ENCODE data around the gene PIGN. TPM values are rescaled to one million over a fixed set of nuclear protein-coding genes. Genes with fewer than 3 reads are reported as not detected.

PIGN gene
- total and polyA plus RNA-seq, 2 of the 8 experiments (the other 6 are each of a cell fraction or from before 2014, with no cell fraction given) = 20.9 to 26.3 TPM

- no peaks in the 10 kb centered on the region for H3K4me1 ChIP-seq (replicated peaks in 1 of 4; ENCODE audit: control insufficient read depth in 3 of 4, insufficient read depth in 4 of 4, low read length in 3 of 4)
- H3K4ac ChIP-seq (replicated peaks; ENCODE audit: insufficient read length, low read depth, low read length) = no peak overlapping the region
- no peaks in the 10 kb centered on the region for H3K27me3 ChIP-seq (replicated peaks in 1 of 4; ENCODE audit: control insufficient read depth in 3 of 4, extremely low read depth in 1 of 4, insufficient read depth in 3 of 4, low read length in 3 of 4)
- H4K5ac ChIP-seq (ENCODE audit: insufficient read length, low read depth, low read length) = no peak overlapping the region
- no peak overlapping the region for H4K91ac ChIP-seq (replicated peaks; ENCODE audit: insufficient read length, low read length)
- no peaks in the 10 kb centered on the region for H3K79me2 ChIP-seq (ENCODE audit: control insufficient read depth in 1 of 2, insufficient read depth in 2 of 2, low read length in 2 of 2)
- DNase-seq (ENCODE audit: low read depth in 1 of 2, low spot score in 2 of 2) = no peak
- H3K4me2 ChIP-seq (ENCODE audit: insufficient read depth in 1 of 2, low read depth in 2 of 2, low read length in 2 of 2) = no peak overlapping the region
- peaks cover 3 to 7% of the 10 kb centered on the region in 2 experiments; a peak in 2 of 4 replicates for H3K9me3 ChIP-seq (ENCODE audit: insufficient read depth in 2 of 2, low read depth in 1 of 2, low read length in 1 of 2)
- no peaks in the 10 kb centered on the region for H4K20me1 ChIP-seq (replicated peaks in 1 of 2; ENCODE audit: control insufficient read depth in 1 of 2, insufficient read depth in 2 of 2, low read length in 2 of 2)
- no peak overlapping the region for H2BK20ac ChIP-seq (ENCODE audit: low read length)
- H4K8ac ChIP-seq (ENCODE audit: extremely low read depth, insufficient read depth, low read length) = no peak overlapping the region
- H2BK15ac ChIP-seq (ENCODE audit: low read length) = no peak overlapping the region
- no peak overlapping the region for H3K9ac ChIP-seq (replicated peaks in 1 of 4; ENCODE audit: extremely low read depth in 1 of 4, low read depth in 3 of 4, low read length in 3 of 4)
- ChIA-PET POLR2A (ENCODE audit: partially characterized antibody) (no interaction called here), CTCF (ENCODE audit: partially characterized antibody) (no interaction called here)
- no peak overlapping the region for H3K27ac ChIP-seq (ENCODE audit: low read depth, low read length)
- no peak overlapping the region for H2BK120ac ChIP-seq (replicated peaks; ENCODE audit: low read depth, low read length)
- H2AFZ ChIP-seq (ENCODE audit: low read length) = no peak overlapping the region
- 84% methylated on average over 1 of the region's 1 CpG; no CpG with 5 or more reads in 1 of the 2 experiments for WGBS, 2 experiments (ENCODE audit: extremely low coverage in 1 of 2, insufficient coverage in 1 of 2, insufficient read length in 1 of 2, insufficient replicate concordance in 2 of 2, low coverage in 1 of 2, low lambda C conversion rate in 2 of 2, missing lambda C conversion rate in 1 of 2)
- no peaks in the 10 kb centered on the region for H3K79me1 ChIP-seq (ENCODE audit: low read depth, low read length)
- no peak overlapping the region for H2AK5ac ChIP-seq (ENCODE audit: low read depth, low read length)
- peaks cover 0 to 24% (median 5%) of the 10 kb centered on the region in 4 experiments; a peak in 4 of 8 replicates for H3K36me3 ChIP-seq (ENCODE audit: control insufficient read depth in 2 of 4, insufficient read depth in 4 of 4, low read length in 3 of 4)
- no peak for FAIRE-seq
- H3K18ac ChIP-seq (ENCODE audit: extremely low read depth, low read length) = no peak overlapping the region
- H2BK12ac ChIP-seq (ENCODE audit: low read depth, low read length) = no peak overlapping the region
- H3K23ac ChIP-seq (ENCODE audit: insufficient read length) = no peak overlapping the region
- no peak overlapping the region for H3K56ac ChIP-seq (replicated peaks; ENCODE audit: insufficient read length, low read depth, low read length)
- no peak overlapping the region for H3K14ac ChIP-seq (ENCODE audit: insufficient read length)
- no peak overlapping the region for H3K4me3 ChIP-seq (ENCODE audit: extremely low read depth in 1 of 4, insufficient read depth in 2 of 4, low read depth in 3 of 4, low read length in 4 of 4)
- H2BK5ac ChIP-seq (ENCODE audit: low read depth, low read length) = no peak overlapping the region
- no peaks in the 10 kb centered on the region; the same call in 1 of the 2 replicates for H3K23me2 ChIP-seq (ENCODE audit: low read depth, low read length)
- TF ChIP-seq RFX5 (IDR thresholded peaks at IDR 0.05; ENCODE audit: borderline replicate concordance, low read depth, low read length) = no peak
- TF ChIP-seq EGR1 (IDR thresholded peaks at IDR 0.05; ENCODE audit: borderline replicate concordance, low read depth, low read length) = no peak
- no peak for TF ChIP-seq RBBP5 (IDR thresholded peaks at IDR 0.05; ENCODE audit: borderline replicate concordance, low read depth, low read length)
- no peak for TF ChIP-seq EZH2 (IDR thresholded peaks at IDR 0.05; ENCODE audit: low read depth, low read length, severe bottlenecking)
- TF ChIP-seq E2F6 (IDR thresholded peaks at IDR 0.05) = no peak
- TF ChIP-seq YY1 (IDR thresholded peaks at IDR 0.05; ENCODE audit: low read depth, low read length) = no peak
- no peak for TF ChIP-seq TAF7 (optimal IDR thresholded peaks at IDR 0.05; ENCODE audit: borderline replicate concordance, low read depth, low read length)
- no peak for TF ChIP-seq KDM5A (IDR thresholded peaks at IDR 0.05; ENCODE audit: low read length)
- TF ChIP-seq SIN3A (conservative IDR thresholded peaks at IDR 0.05 in 1 of 2, IDR thresholded peaks at IDR 0.05 in 1 of 2; ENCODE audit: low read depth in 1 of 2, low read length in 2 of 2) = no peak
- no peak for TF ChIP-seq SIX5 (IDR thresholded peaks at IDR 0.05; ENCODE audit: low read depth, low read length)
- TF ChIP-seq TEAD4 (IDR thresholded peaks at IDR 0.05; ENCODE audit: low read depth, low read length) = no peak
- TF ChIP-seq TAF1 (IDR thresholded peaks at IDR 0.05; ENCODE audit: low read depth, low read length) = no peak
- TF ChIP-seq CREB1 (IDR thresholded peaks at IDR 0.05) = no peak
- TF ChIP-seq POLR2A (IDR thresholded peaks at IDR 0.05; ENCODE audit: control extremely low read depth in 1 of 2, low read depth in 2 of 2, low read length in 2 of 2) = no peak
- TF ChIP-seq BRCA1 (IDR thresholded peaks at IDR 0.05; ENCODE audit: low read depth, low read length) = no peak
- no peak for TF ChIP-seq SP4 (IDR thresholded peaks at IDR 0.05; ENCODE audit: low read length)
Measured at GRCh38 chr18:62236252-62236651, 49.4 kb upstream of the PIGN start.

All from H1 (cell line).